Pulmonary artery endothelial cell (primary cell): ENCODE results near the gene ANKRD12. TPM values are rescaled to one million over a fixed set of nuclear protein-coding genes. Genes with fewer than 3 reads are reported as not detected.

Experiments
- DNase-seq: peaks from one replicate; pipeline ENCODE4 v3.0.0-alpha.2; 2011; ENCODE audit warnings: low read depth, low spot score
- total RNA-seq: library from RNA; depleted of rRNA; stranded (reverse); fragments of >200 nt; gene quantifications from 2 replicates; pipeline ENCODE4 v1.2.3, GENCODE V29; 2014

Gene ANKRD12
- total RNA-seq, 1 donor from 2014 or later = 16.6 TPM

GRCh38 chr18:9106094-9106493, 30.5 kb upstream of the ANKRD12 start:
- DNase-seq = no peak

GRCh38 chr18:9106800-9107584, 29.6 kb upstream of the ANKRD12 start:
- DNase-seq = no peak

DNA sequence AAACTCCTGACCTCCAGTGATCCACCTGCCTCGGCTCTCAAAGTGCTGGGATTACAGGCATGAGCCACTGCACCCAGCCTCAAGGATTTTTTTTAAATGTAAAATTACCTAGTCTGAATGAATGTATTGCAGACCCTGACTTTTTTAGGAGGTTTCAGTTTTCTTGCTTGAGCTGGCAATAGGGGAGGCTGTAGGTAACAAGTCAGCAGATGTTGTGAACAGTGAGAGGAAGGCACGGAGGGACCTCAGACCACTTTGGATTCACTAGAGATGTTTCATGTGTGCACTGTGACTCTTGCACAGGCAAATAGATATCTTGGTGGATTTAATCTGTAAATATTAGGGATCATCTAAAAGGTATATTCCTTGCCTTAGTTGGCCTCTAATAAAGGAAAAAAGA, 27.7 kb upstream of the ANKRD12 start:
- DNase-seq = no peak

GRCh38 chr18:9109523-9109922, 27.1 kb upstream of the ANKRD12 start:
- no peak for DNase-seq

GRCh38 chr18:9113468-9114149, 23.0 kb upstream of the ANKRD12 start:
- no peak for DNase-seq

DNA sequence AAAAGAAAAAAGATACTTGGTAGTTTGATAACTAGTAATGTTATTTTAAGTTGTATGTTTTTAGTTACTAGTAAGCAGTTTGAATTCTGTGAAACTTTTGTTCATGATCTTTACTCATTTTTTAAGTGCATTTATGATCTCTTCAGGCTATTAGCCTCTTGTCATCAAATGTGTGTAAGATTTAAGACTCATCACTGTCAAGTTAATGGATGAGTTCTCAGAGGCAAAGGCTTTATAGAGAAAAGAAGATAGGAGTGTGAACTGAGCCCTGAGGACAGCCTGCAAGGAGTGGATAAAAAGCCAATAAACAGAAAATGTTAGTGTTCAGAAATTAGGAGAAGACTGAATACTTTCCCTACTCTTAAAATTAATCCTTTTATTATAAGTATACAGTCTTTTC, 20.6 kb upstream of the ANKRD12 start:
- DNase-seq = no peak

DNA sequence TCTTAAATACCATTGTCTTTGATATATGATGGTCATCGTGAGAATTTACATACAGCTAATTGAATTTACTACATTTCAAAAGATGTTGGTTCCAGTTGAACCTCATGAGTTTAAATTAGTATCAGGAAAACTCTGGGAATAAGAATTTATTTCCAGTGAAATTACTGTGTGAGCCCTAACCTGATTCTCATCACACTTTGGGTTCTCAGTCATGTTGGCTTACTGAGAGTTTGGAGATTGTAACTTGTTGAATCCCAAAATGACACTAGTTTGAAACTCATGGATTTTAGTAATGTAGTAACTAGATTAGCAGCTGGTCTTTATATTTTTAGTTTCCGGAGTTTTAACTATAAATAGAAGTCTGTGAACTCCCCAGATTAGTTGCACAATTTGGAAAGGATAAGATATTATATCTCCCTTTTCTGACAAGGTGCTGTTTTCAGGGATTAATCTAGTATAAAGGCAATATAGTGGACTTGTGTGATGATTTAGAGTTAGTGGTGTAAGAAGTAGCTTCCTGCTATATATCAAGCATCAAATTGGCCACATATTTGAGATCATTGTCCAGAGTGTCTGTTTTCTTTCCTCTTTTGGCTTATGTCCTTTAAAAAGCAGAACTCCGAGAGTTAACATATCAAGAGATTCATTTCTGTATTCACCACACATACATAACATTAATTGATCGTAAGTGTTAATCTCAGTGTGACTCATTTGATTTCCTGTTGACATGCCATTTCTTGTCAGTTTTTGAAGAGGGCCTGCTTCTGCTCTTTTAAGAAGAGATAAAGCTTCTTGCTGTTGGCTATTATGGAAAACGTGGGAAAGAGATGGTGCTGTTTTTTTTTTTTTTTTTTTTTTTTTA, 18.4 kb upstream of the ANKRD12 start:
- DNase-seq = no peak

DNA sequence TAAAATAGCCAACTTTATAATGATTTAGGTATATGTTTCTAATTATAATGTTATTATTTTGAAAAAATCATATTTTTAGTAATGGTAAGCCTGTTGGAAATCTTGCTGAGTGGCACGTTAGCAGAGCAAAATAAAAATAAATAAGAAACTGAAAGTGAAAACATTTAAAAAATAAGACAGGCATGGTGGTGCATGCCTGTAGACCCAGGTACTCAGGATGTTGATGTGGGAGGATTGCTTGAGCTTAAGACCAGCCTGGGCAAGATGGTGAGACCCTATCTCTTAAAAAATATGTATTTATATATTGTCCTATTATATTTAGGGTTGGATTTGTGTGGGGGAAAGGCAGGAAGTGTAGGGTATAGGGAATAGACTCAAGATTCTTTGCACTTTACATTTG, 15.8 kb upstream of the ANKRD12 start:
- DNase-seq = no peak

DNA sequence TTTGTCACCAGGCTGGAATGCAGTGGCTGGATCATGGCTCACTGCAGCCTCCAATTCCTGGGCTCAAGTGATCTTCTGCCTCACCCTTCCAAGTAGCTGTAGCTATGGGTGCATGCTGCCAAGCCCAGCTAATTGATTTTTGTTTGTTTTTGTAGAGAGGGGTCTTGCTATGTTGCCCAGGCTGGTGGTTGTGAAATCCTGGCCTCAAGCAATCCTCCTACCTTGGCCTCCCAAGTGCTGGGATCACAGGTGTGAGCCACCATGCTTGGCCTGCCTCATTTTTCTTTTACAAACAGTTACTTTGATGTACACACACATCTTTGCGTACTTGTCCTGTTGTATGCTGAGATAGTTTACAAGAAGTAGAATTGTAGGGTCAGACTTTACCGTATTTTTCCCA, 13.1 kb upstream of the ANKRD12 start:
- DNase-seq = no peak

DNA sequence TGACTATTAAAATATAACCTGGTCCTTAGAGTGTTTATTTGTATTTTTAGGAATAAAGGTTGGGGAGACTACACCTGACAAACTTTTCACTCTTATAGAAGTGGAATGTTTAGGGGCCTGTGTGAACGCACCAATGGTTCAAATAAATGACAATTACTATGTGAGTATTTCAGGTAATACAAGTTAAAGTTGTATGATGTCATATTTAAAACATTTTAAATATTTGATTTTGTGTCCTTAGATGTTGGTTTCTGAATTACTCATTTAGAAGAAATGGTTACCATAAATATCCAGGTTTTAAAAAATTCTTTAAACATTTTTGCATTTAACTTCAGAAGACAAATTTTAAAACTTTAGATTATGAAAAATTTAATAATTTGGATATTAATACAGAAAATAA, 11.8 kb upstream of the ANKRD12 start:
- DNase-seq = no peak

GRCh38 chr18:9126337-9126736, 10.2 kb upstream of the ANKRD12 start:
- DNase-seq = no peak

- DNase-seq = no peak
These were observed 6.4 kb upstream of the ANKRD12 start for GRCh38 chr18:9130195-9130594.

GRCh38 chr18:9130806-9131205, 5.8 kb upstream of the ANKRD12 start:
- no peak for DNase-seq

DNA sequence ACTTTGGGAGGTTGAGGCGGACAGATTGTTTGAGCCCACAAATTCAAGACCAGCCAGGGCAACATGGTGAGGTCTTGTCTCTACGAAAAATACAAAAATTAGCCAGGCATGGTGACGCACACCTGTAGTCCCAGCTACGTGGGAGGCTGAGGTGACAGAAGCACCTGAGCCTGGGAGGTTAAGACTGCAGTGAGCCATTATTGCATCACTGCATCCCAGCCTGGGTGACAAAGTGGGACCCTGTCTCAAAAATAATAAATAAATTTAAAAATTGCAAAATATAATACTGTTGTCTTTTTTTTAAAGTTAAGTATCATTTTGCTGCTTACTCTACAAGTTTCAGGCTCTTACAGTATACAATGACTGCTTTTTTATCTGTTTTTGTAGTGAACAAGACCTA, 4.0 kb upstream of the ANKRD12 start:
- DNase-seq = no peak

- no peak for DNase-seq
These were observed 3.4 kb upstream of the ANKRD12 start for GRCh38 chr18:9133225-9133624.

- no peak for DNase-seq
These were observed 1.3 kb upstream of the ANKRD12 start for GRCh38 chr18:9135081-9135911.

DNA sequence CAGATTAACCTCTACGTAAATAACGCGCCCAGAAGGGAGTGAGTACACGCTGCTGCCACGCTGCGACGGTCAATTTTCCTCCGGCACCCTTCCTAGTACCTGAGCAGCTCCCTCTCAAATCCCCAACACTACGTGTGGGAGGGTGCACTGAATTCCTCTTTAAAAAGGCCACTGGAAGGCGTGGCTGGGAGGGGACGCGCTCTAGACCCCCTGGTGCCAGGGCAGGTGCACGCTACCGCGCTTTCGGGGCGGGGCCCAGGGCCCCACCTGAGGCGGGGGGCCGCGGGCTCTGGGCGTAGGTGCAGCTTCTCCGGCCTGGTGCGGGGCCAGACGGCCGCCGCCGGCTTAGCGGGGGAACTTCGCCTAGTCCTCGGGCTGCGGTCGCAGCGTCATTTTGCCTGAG, 668 bp upstream of the ANKRD12 start:
- DNase-seq = no peak

DNA sequence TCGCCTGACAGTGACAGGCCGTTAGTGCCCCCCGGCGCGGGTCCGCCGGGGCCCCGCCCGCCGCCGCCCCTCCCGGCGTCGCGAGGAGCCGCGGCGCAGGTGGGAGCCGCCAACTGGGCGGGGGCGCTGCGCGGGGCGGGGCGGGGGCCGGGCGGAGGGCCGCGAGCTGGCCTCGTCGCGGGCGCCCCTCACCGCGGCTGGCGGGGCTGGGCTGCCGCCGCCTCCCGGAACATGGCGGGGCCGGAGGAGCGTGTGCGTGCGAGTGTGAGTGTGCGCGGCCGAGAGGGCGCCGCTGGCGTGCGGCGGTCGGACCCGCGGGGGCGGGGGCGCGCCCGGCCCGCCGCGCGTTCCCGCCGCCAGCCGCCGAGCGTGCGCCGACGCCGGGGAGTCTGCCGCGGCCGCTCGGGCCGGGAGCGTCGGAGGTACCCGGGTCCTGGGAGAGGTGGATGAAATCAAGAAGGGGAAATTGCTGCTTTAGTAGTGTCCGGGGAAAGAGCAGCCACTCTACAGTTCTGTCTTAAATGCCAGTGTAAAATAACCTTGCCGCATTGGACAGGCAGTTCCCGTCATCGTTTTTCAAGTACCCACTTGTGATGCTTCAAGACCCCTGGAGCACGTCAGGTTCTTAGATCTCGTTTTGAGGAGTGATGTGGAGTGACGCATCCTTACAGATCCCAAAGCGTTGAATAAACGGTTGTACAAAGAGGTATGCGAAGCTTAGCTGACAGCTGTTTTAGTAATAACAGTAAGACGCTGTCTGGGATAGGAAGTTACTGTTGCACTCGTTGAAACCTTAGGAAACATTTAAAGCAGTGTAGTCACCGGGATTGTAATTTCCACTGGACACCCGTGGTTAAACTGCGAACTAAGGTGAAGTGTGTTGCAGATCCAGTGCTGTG, 836 bp downstream of the ANKRD12 start:
- no peak for DNase-seq

GRCh38 chr18:9139400-9140039, 2.9 kb downstream of the ANKRD12 start:
- DNase-seq = no peak

GRCh38 chr18:9140381-9140780, 3.8 kb downstream of the ANKRD12 start:
- DNase-seq = no peak
